ACC112 (cell line): Measurements from ENCODE around the gene SHOX.

Source experiments
- H2AFZ ChIP-seq: fragments of 200-600 bp; sonication (generic); one replicate; pipeline ENCODE4 v1.6.0; 2017; ENCODE audit warnings: antibody characterized with exemption, low read length; ENCODE audit not compliant: unreplicated experiment
- H3K27ac ChIP-seq: fragments of 200-600 bp; sonication (generic); 2 replicates; pipeline ENCODE4 v1.5.1; 2014; ENCODE audit warnings: low read depth, mild to moderate bottlenecking, antibody characterized with exemption, low read length, moderate library complexity
- H3K27me3 ChIP-seq: fragments of 200-600 bp; sonication (generic); 2 replicates; pipeline ENCODE4 v1.6.1; 2014; ENCODE audit warnings: mild to moderate bottlenecking, antibody characterized with exemption, low read length, moderate library complexity, mixed read lengths; ENCODE audit not compliant: insufficient read depth
- H3K36me3 ChIP-seq: fragments of 200-600 bp; sonication (generic); 2 replicates; pipeline ENCODE4 v1.6.1; 2016; ENCODE audit warnings: mild to moderate bottlenecking, antibody characterized with exemption, low read length, moderate library complexity, mixed read lengths; ENCODE audit not compliant: insufficient read depth
- H3K4me1 ChIP-seq: fragments of 200-600 bp; sonication (generic); one replicate; pipeline ENCODE4 v1.6.1; 2016; ENCODE audit warnings: low read length, mixed read lengths; ENCODE audit not compliant: insufficient read depth, unreplicated experiment, control insufficient read depth
- H3K4me3 ChIP-seq: fragments of 200-600 bp; sonication (generic); 2 replicates; pipeline ENCODE4 v1.5.1; 2014; ENCODE audit warnings: mild to moderate bottlenecking, low read depth, low read length
- H3K79me2 ChIP-seq: fragments of 200-600 bp; sonication (generic); one replicate; pipeline ENCODE4 v1.6.0; 2016; ENCODE audit warnings: low read length; ENCODE audit not compliant: control insufficient read depth, unreplicated experiment, insufficient read depth

Gene SHOX

DNA sequence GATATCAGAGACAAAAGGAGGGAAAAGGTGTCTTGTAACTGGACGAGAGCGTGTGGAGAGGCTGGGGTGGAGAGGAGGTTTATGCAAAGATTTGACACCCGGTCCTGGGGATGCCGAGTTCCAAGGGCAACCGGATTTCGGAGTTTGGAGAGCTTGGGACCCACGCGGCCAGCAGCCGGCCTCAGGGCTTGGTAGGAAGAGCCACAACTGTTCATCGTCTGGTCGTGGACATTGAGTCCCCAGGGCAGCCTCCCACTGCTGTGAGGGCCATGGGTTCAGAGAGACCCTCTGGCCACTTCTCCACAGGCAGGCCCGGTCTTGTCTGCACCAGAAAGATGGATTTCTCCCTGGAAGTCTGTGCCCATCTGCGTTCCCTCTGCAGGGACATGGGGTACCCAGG is 46.8 kb downstream of the SHOX start:
- H3K27me3 ChIP-seq = no peaks in the 10 kb centered on the region
- H2AFZ ChIP-seq = no peak overlapping the region
- no peaks in the 10 kb centered on the region for H3K79me2 ChIP-seq
- H3K27ac ChIP-seq = no peak overlapping the region
- no peaks in the 10 kb centered on the region for H3K36me3 ChIP-seq
- H3K4me3 ChIP-seq = no peak overlapping the region
- no peaks in the 10 kb centered on the region for H3K4me1 ChIP-seq

GRCh38 chrX:679291-679979 is 48.8 kb downstream of the SHOX start:
- Histone ChIP-seq H3K4me1 (no peaks in the 10 kb centered on the region), H3K4me3 (no peak overlapping the region), H2AFZ (no peak overlapping the region), H3K27ac (no peak overlapping the region), H3K27me3 (no peaks in the 10 kb centered on the region), H3K36me3 (no peaks in the 10 kb centered on the region), H3K79me2 (no peaks in the 10 kb centered on the region)

GRCh38 chrX:680062-680461 is 49.5 kb downstream of the SHOX start:
- Histone ChIP-seq H3K36me3 (no peaks in the 10 kb centered on the region), H3K27me3 (no peaks in the 10 kb centered on the region), H3K4me1 (no peaks in the 10 kb centered on the region), H3K27ac (no peak overlapping the region), H3K79me2 (no peaks in the 10 kb centered on the region), H3K4me3 (no peak overlapping the region), H2AFZ (no peak overlapping the region)

- H3K79me2 ChIP-seq = no peaks in the 10 kb centered on the region
- H3K4me3 ChIP-seq = no peak overlapping the region
- H3K27ac ChIP-seq = no peak overlapping the region
- H3K36me3 ChIP-seq = no peaks in the 10 kb centered on the region
- no peaks in the 10 kb centered on the region for H3K4me1 ChIP-seq
- no peak overlapping the region for H2AFZ ChIP-seq
- no peaks in the 10 kb centered on the region for H3K27me3 ChIP-seq
Observed at GRCh38 chrX:681989-682388, 51.4 kb downstream of the SHOX start.

DNA sequence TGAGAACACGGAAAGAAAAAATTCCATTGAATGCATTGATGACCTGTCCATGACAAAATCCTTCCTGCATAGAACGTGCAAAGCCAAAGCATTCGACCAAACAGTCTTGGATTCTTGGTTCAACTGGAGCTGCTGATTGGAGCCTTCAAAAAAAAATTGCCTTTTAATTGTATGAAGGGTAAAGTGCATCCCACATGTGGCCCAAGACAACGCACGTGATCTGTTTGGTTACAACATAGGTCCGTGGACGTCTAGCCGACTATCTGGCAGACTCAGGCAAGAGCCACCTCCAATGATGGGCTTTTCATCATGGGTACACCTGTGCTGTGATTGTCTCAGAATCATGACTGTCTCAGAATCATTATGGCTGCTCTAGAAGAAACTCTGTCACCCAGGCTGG is 52.3 kb downstream of the SHOX start:
- H3K27ac ChIP-seq = no peak overlapping the region
- no peaks in the 10 kb centered on the region for H3K79me2 ChIP-seq
- H2AFZ ChIP-seq = no peak overlapping the region

DNA sequence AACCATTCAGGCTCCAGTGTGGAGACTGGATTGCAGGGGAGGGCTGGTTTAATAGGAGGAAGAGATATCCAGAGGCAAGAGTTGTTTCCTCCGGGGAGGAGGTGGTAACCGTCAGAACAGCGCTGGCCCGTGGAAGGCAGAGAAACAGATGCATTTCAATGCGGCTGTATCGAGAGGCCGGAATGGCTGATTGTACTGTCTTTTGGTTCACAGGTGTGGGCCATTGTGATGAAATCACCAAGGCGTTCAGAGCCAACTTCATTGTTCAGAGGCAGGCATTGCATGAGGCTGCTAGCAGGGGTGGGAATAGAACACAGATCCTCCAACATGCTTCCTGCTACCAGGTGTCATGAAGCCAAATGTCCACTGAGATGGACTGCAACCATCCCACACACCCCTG is 53.0 kb downstream of the SHOX start:
- no peaks in the 10 kb centered on the region for H3K27me3 ChIP-seq
- H3K27ac ChIP-seq = no peak overlapping the region
- no peaks in the 10 kb centered on the region for H3K36me3 ChIP-seq

More for the DNA sequence above, 52.3 kb downstream of the SHOX start:
- no peaks in the 10 kb centered on the region for H3K36me3 ChIP-seq
- H3K4me3 ChIP-seq = no peak overlapping the region
- no peaks in the 10 kb centered on the region for H3K27me3 ChIP-seq
- H3K4me1 ChIP-seq = no peaks in the 10 kb centered on the region

DNA sequence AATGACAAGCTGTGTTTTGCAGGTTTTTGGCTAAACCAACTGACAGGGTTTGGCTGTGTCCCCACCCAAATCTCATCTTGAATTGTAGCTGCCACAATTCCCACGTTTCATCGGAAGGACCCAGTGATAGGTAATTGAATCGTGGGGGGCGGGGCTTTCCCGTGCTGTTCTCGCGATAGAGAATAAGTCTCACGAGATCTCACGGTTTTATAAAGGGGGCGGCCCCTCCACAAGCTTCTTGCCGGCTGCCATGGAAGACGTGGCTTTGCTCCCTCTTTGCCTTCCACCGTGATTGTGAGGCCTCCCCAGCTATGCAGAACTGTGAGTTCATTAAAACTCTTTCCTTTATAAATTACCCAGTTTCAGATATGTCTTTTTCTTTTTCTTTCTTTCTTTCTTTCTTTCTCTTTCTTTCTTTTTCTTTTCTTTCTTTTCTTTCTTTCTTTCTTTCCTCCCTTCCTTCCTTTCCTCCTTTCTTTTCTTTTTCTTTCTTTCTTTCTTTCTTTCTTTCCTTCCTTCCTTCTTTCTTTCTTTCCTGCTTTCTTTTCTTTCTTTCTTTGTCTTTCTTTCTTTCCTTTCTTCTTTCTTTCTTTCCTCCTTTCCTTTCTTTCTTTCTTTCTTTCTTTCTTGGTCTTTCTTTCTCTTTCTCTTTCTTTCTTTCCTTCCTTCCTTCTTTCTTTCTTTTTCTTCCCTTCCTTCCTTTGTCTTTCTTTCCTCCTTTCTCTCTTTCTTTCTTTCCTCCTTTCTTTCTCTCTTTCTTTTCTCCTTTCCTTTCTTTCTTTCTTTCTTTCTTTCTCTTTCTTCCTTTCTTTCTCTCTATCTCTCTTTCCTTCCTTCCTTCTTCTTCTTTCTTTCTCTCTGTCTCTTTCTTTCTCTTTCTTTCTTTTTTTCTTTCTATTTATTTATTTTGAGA is 54.8 kb downstream of the SHOX start:
- H3K4me3 ChIP-seq = no peak overlapping the region
- no peaks in the 10 kb centered on the region for H3K79me2 ChIP-seq
- no peak overlapping the region for H3K27ac ChIP-seq
- no peak overlapping the region for H2AFZ ChIP-seq
- H3K27me3 ChIP-seq = no peaks in the 10 kb centered on the region
- H3K4me1 ChIP-seq = no peaks in the 10 kb centered on the region
- no peaks in the 10 kb centered on the region for H3K36me3 ChIP-seq

More for the DNA sequence above, 53.0 kb downstream of the SHOX start:
- Histone ChIP-seq H2AFZ (no peak overlapping the region), H3K4me3 (no peak overlapping the region), H3K79me2 (no peaks in the 10 kb centered on the region), H3K4me1 (no peaks in the 10 kb centered on the region)

DNA sequence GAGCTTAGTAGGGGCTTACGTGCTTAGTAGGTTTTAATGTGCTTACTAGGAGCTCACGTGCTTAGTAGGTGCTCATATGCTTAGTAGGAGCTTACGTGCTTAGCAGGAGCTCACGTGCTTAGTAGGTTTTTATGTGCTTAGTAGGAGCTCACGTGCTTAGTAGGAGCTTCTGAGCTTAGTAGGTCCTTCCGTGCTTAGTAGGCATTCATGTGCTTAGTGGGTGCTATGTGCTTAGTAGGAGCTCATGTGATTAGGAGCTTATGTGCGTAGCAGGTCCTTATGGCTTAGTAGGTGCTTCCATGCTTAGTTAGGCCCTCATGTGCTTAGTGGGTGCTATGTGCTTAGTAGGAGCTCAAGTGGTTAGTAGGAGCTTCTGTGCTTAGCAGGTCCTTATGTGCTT is 59.4 kb downstream of the SHOX start:
- Histone ChIP-seq H3K4me1 (no peaks in the 10 kb centered on the region), H2AFZ (no peak overlapping the region), H3K36me3 (no peaks in the 10 kb centered on the region), H3K79me2 (no peaks in the 10 kb centered on the region), H3K27me3 (no peaks in the 10 kb centered on the region), H3K4me3 (no peak overlapping the region), H3K27ac (no peak overlapping the region)

DNA sequence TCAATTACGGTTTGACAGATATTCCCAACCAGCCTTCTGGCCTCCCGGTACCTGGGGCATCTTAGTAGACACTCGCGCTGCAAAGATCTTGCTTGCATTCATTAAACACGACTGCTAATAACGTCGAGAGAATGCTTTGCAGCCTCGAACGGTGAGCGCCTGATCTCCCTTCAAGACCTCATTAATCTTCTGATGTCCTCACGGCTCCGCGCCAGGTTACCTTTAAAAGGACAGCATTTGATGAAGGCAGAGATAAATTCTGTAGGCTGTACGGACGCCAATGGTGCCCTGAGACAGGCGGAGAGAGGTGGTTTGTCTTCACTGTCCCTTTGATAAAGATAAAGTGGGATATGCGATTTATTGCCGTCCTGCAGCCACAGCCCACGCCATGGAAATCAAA is 64.2 kb downstream of the SHOX start:
- Histone ChIP-seq H3K27ac (no peak overlapping the region), H3K27me3 (no peaks in the 10 kb centered on the region), H3K4me1 (no peaks in the 10 kb centered on the region), H3K36me3 (no peaks in the 10 kb centered on the region), H3K4me3 (no peak overlapping the region), H3K79me2 (no peaks in the 10 kb centered on the region), H2AFZ (no peak overlapping the region)

DNA sequence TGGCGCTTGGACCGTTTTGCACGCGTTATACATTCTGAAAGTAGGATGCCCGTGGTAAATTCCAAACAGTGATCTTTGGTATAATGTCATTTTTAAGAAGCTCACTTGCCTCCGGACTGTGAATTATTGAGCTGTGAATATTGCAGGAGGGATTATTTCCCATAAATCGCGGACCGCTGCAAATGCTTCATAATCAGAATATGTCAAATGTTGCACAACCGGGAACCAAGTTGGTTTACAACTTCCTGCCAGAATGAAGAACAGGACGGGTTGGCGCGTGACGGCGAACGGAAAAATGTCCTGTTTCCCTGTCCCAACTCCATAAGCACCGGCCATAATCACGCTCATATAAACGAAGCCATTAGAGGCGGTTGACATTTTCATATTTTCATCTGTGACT is 67.6 kb downstream of the SHOX start:
- Histone ChIP-seq H3K4me3 (no peak overlapping the region), H3K27me3 (no peaks in the 10 kb centered on the region), H2AFZ (no peak overlapping the region), H3K79me2 (no peaks in the 10 kb centered on the region), H3K27ac (no peak overlapping the region), H3K36me3 (no peaks in the 10 kb centered on the region), H3K4me1 (no peaks in the 10 kb centered on the region)

DNA sequence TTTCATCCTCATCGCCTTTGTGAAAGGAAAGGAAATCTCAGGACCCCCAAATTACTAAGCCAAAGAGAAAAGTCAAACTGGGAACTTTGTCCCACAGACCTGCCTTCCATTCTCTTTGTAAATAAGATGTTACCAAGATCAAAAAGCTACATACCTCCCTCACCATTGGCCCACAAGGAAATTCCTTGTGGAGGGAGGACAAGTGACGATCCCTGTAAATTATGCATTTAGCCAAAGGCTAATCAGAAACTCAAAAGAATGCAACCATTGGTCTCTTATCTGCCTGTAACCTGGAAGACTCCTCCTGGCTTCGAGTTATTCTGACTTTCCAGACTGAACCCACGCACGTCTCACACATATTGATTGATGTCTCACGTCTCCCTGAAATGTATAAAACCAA is 70.3 kb downstream of the SHOX start:
- no peaks in the 10 kb centered on the region for H3K4me1 ChIP-seq
- no peaks in the 10 kb centered on the region for H3K36me3 ChIP-seq
- H3K27ac ChIP-seq = no peak overlapping the region
- no peaks in the 10 kb centered on the region for H3K27me3 ChIP-seq
- no peak overlapping the region for H2AFZ ChIP-seq
- no peaks in the 10 kb centered on the region for H3K79me2 ChIP-seq
- no peak overlapping the region for H3K4me3 ChIP-seq
